Aorta (tissue), 5 donors: ENCODE results near the gene TPD52L1. TPM values are rescaled to one million over a fixed set of nuclear protein-coding genes. Genes with fewer than 3 reads are reported as not detected.

ENCODE experiments used
- ATAC-seq: fragments of 200-7000 bp; cut with Tn5 transposase; one replicate; pipeline ENCODE4 v1.9.1; 2022; ENCODE audit warnings: moderate library complexity; ENCODE audit not compliant: low FRiP score
- DNase-seq, 2 donors: peaks; one replicate each; pipeline ENCODE4 v3.0.0-alpha.2; 2020
- H3K27ac ChIP-seq, 2 donors: one replicate each; pipeline ENCODE4 v1.5.1; 2013; ENCODE audit warnings: low read length in 2 of 2, mild to moderate bottlenecking in 2 of 2, moderate library complexity in 2 of 2, control low read depth in 1 of 2, inconsistent platforms in 1 of 2, low read depth in 1 of 2
- H3K27me3 ChIP-seq, 2 donors: one replicate each; pipeline ENCODE4 v1.6.1; 2013; ENCODE audit warnings: control low read depth in 1 of 2, low read length in 1 of 2, mild to moderate bottlenecking in 1 of 2, moderate library complexity in 1 of 2; ENCODE audit not compliant: insufficient read depth in 2 of 2, control insufficient read depth in 1 of 2
- H3K36me3 ChIP-seq, 2 donors: one replicate each; pipeline ENCODE4 v1.6.1; 2013; ENCODE audit warnings: control low read depth in 1 of 2, low read length in 1 of 2, mild to moderate bottlenecking in 1 of 2; ENCODE audit not compliant: insufficient read depth in 2 of 2, control insufficient read depth in 1 of 2
- H3K4me1 ChIP-seq, 2 donors: one replicate each; pipeline ENCODE4 v1.6.1; 2013; ENCODE audit warnings: low read length in 2 of 2, control low read depth in 1 of 2, mild to moderate bottlenecking in 1 of 2, moderate library complexity in 1 of 2; ENCODE audit not compliant: insufficient read depth in 2 of 2, control insufficient read depth in 1 of 2
- H3K4me3 ChIP-seq, 2 donors: one replicate each; pipeline ENCODE4 v1.5.1; 2013; ENCODE audit warnings: low read length in 2 of 2, control low read depth in 1 of 2, mild to moderate bottlenecking in 1 of 2
- H3K9me3 ChIP-seq: one replicate; pipeline ENCODE4 v1.6.1; 2013; ENCODE audit warnings: mild to moderate bottlenecking, low read length; ENCODE audit not compliant: control insufficient read depth
- whole genome bisulfite sequencing, 2 donors: extraction: QIAGEN DNeasy Blood & Tissue Kit; methylation state at CpG; one replicate each; pipeline ENCODE4 v1.1.7; 2013; 5-methylcytosine and 5-hydroxymethylcytosine counted together
- intact Hi-C, 2 donors: fragments of 100-400 bp; cut with DNase I; formaldehyde crosslinking; loops; one replicate each; pipeline versions ENCODE4 v1.14.2 to v1.15.0; 2022
- polyA plus RNA-seq, 2 donors: library from polyadenylated mRNA; stranded (reverse); fragments of 200-250 nt; gene quantifications; one replicate each; pipeline ENCODE4 v1.2.3, GENCODE V29; 2013
- total RNA-seq, 2 donors: library from RNA; stranded (reverse); fragmentation: NEBNext Ultra II Directional; extraction: Animal tissue kit (Norgen Biotek cat#: 25700); gene quantifications; one replicate each; pipeline ENCODE4 v1.2.1, GENCODE V29; 2021
- donor health status: healthy with polysubstance abuse.
- donor health status: Bipolar disorder and iron deficiency.
- donor health status: DM: no; HTN: no; CAD: no.
- donor health status: DM: no; HTN: no; CAD: no.
- donor health status: DM: yes; HTN: yes; CAD: no.

Gene TPD52L1
- total and polyA plus RNA-seq, 4 donors = 25.5 to 78.0 (median 46.5) TPM

DNA sequence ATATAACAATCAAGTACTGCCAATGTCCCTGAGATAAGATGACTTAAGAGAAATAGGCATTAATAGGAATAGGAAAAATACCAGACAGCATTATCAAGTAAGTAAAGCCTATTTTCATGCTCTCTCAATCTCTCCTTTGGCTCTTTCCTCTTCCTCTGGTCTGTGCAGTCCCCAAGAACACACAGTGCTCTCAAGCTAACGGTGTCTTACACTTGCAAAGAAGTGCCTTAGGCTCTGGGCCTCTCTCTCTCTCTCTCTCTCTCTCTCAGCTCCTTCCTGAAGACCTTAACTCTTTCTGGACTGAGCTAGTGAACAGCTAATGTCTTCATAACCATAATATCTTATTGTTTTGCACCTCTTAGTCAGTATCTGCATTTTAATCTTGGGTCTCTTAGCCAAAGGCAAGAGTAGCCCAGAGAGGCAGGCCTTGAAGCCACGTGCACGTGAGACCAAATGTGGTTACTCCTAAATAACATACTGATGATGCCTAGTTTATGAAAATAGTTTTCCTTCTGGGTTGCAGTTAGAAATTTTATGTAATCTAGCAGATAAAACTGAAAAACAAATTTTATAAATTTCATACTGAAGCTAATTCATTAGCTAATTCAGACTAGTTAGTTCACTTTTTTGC lies 70.8 kb downstream of the TPD52L1 start:
- ATAC-seq (peak; percentile 70), DNase-seq (no peak)
- Histone ChIP-seq H3K4me1 (peaks cover 4 to 7% of the 10 kb centered on the region in 2 donors), H3K9me3 (no peaks in the 10 kb centered on the region), H3K36me3 (no peaks in the 10 kb centered on the region), H3K4me3 (no peak overlapping the region), H3K27me3 (no peaks in the 10 kb centered on the region), H3K27ac (peak overlapping the region; percentile 44 to 88)
- intact Hi-C loops = loop anchor here in 1 of 2 donors (5.0 to 10.0 kb wide), 2 partner anchors 38 to 70 kb away; partner anchors contain the start of gene TPD52L1
- 3 to 9% methylated on average over 3 of the region's 3 CpGs for whole genome bisulfite sequencing, 2 donors

DNA sequence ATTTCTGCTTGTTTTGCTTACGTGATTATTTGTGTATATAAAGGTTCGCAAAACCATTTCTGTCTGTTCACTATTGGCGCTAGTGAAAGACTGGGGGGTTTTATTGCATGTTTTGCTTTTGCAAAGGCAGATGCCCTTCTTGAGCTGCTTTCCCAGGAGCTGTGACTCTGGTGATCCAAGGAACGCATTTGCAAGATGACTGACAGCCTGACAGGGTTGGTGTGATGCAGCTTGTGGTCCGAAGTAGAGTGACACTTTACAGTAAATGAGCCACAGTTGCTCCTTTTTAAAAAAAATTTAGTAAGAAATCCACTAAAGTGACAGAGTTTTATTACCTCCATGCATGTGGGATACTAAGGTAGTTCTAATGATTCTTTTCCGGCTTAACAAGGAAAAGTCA lies 73.7 kb downstream of the TPD52L1 start:
- Histone ChIP-seq H3K4me1 (peaks cover under 1 to 5% of the 10 kb centered on the region in 2 donors), H3K4me3 (no peak overlapping the region), H3K9me3 (no peaks in the 10 kb centered on the region), H3K27ac (no peak overlapping the region), H3K36me3 (no peaks in the 10 kb centered on the region), H3K27me3 (no peaks in the 10 kb centered on the region)
- WGBS, 2 donors = 95 to 98% methylated on average over 6 of the region's 6 CpGs
- intact Hi-C loops = loop anchor here in 1 of 2 donors (10.0 kb wide), 1 partner anchor 72 kb away; the partner anchor contains the start of gene TPD52L1
- DNase-seq (no peak), ATAC-seq (no peak)

DNA sequence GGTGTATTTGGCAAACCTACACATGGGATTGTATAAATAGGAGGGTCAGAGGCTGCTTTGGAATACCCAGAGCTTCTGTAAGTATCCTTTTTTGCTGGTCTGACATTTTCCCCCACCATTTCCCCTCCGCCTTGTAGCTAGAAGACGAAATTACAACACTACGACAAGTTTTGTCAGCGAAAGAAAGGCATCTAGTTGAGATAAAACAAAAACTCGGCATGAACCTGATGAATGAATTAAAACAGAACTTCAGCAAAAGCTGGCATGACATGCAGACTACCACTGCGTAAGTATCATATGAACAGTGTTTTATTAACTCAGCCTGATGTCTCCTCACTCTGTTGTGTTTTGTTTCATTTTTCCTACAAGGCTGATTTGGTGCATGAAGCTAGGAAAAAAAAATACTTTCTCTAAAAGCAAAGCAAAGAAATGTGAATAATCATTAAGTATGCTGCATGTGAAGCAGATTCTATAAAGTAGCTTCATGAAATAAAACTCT lies 75.5 kb downstream of the TPD52L1 start:
- no peaks in the 10 kb centered on the region for H3K27me3 ChIP-seq
- peak overlapping the region; percentile 22 to 69 for H3K4me3 ChIP-seq
- H3K4me1 ChIP-seq = peaks cover 0 to 5% of the 10 kb centered on the region in 2 donors
- no peaks in the 10 kb centered on the region for H3K9me3 ChIP-seq
- H3K36me3 ChIP-seq = no peaks in the 10 kb centered on the region
- intact Hi-C loops = loop anchor here in 1 of 2 donors (10.0 kb wide), 1 partner anchor 74 kb away; the partner anchor contains the start of gene TPD52L1
- 3 to 12% methylated on average over 6 of the region's 6 CpGs for WGBS, 2 donors
- DNase-seq (no peak), ATAC-seq (no peak)
- no peak overlapping the region for H3K27ac ChIP-seq

DNA sequence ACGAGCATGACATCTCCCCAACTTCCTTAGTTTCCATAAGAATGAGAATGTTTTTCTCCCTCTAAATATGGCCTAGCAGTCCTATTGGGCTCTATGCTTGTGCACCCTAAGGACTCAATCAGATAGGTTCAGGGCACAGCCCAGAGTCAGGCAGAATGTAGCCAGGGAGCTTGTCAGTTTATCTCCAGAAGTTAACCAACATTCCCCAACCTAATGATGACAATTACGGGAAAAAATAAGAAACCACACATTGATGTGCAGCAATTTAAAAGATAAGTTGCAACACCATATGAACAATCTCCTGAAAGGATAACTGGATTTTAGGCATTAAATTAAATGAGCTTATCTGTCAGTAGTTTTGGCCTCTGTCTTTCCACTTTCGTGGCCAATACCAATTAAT lies 77.1 kb downstream of the TPD52L1 start:
- intact Hi-C loops = no loop called here
- ATAC-seq (no peak), DNase-seq (no peak)
- Histone ChIP-seq H3K4me1 (peaks cover 0 to 5% of the 10 kb centered on the region in 2 donors), H3K36me3 (no peaks in the 10 kb centered on the region), H3K27ac (no peak overlapping the region), H3K27me3 (no peaks in the 10 kb centered on the region), H3K4me3 (no peak overlapping the region), H3K9me3 (no peaks in the 10 kb centered on the region)
- WGBS, 2 donors = 94 to 95% methylated on average over 3 of the region's 3 CpGs

DNA sequence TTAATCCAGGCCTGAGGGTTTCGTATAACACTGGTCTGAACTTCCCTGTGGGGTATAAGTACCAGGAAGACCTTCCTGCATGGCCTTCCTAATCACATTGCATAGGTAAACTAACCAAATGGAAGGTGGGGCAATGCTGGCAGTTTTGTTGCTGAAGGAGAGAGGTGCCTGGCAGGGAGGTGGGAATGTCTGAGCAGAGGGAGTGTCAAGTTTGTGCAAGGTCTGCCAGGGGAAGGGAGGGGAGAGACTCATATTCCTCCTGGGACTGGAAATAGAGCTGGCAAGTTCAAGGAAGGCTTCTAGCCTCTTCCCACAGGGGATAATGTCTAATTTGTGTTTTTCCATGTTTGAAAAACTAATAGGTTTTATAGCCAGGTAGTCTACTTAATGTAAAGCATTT lies 77.6 kb downstream of the TPD52L1 start:
- peaks cover 0 to 5% of the 10 kb centered on the region in 2 donors for H3K4me1 ChIP-seq
- intact Hi-C loops = no loop called here
- no peaks in the 10 kb centered on the region for H3K36me3 ChIP-seq
- WGBS, 2 donors = 92 to 97% methylated on average over 1 of the region's 1 CpG
- H3K4me3 ChIP-seq = no peak overlapping the region
- no peaks in the 10 kb centered on the region for H3K27me3 ChIP-seq
- DNase-seq = no peak
- no peak overlapping the region for H3K27ac ChIP-seq
- ATAC-seq = no peak
- H3K9me3 ChIP-seq = no peaks in the 10 kb centered on the region

DNA sequence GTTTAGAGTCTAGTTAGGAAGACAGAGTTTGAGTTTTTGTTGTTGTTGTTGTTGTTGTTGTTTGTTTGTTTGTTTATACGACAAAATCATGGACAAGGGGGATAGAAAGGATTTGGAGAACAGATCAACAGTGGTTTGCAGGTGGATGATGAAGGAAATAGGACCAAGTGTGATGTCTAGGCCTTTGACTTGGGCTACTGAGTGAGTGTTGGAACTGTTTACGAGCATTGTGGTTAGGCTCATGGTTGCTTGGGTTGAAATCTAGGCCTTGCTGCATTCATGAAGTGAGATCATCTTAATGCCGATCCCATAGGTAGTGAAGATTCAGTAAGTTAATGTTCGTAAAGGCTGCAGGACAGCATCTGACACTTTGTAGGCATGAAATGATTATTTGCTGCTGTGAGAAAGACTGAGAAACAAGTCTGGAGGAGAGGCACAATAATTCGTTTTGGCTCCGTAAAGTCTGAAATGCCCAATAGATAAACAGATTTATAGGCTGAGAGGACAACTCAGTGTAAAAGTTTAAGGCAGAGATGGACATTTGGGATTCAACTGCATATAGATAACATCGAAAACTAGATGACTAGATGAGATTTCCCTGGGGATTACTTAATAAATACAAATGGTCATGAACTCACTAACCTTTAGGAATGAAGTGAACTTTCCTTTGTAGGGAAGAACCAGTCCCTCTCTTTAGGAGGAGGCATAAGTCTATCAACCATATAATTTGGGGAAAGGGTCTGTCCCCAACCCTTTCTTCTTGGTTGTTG lies 78.2 kb downstream of the TPD52L1 start:
- peaks cover 0 to 5% of the 10 kb centered on the region in 2 donors for H3K4me1 ChIP-seq
- no peaks in the 10 kb centered on the region for H3K9me3 ChIP-seq
- DNase-seq (no peak), ATAC-seq (no peak)
- intact Hi-C loops = no loop called here
- H3K27me3 ChIP-seq = no peaks in the 10 kb centered on the region
- no peaks in the 10 kb centered on the region for H3K36me3 ChIP-seq
- no peak overlapping the region for H3K4me3 ChIP-seq
- 93 to 94% methylated on average over 7 of the region's 7 CpGs for WGBS, 2 donors
- H3K27ac ChIP-seq = no peak overlapping the region

DNA sequence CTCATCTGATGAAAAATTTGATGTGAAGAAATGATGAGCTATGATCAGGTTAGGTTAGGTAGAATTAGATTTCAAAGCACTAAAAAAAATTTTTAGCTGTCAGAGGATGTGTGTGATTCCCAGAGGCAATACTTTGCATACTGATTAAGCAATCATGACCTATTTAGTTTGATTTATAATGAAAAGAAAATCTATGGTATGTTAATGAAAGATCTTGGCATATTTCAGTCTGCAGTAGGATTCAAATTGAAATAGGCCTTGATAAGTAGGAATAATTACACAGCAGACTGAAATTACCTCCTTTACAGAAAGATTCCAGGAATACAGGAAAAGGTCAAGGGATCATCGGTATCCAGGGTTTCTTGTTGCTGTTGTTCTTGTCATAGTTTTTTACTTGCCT lies 78.9 kb downstream of the TPD52L1 start:
- no peak overlapping the region for H3K4me3 ChIP-seq
- ATAC-seq (no peak), DNase-seq (no peak)
- H3K9me3 ChIP-seq = no peaks in the 10 kb centered on the region
- WGBS, 2 donors = 88 to 94% methylated on average over 1 of the region's 1 CpG
- H3K36me3 ChIP-seq = no peaks in the 10 kb centered on the region
- intact Hi-C loops = no loop called here
- peaks cover 0 to 5% of the 10 kb centered on the region in 2 donors for H3K4me1 ChIP-seq
- no peak overlapping the region for H3K27ac ChIP-seq
- H3K27me3 ChIP-seq = no peaks in the 10 kb centered on the region

DNA sequence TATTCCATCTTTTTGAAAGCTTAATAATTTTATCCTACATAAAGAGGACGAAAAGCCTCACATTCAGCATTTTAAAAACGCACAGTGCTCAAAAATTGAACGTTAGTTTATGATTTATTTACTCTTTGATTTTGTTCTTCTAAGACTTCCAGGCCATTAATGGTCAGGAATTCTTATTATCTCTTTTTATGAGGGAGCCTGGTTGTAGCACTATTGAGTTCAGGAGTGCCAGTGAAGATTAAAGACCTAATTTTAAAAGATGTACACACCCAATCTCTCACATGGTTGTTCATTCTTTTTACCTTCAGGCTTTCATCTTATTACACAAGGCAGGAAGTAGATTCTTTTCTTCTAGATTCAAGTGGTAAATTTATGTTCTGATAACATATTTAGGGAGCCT lies 79.6 kb downstream of the TPD52L1 start:
- no peak for ATAC-seq
- Histone ChIP-seq H3K27ac (no peak overlapping the region), H3K4me3 (no peak overlapping the region), H3K4me1 (peaks cover 0 to 5% of the 10 kb centered on the region in 2 donors), H3K27me3 (no peaks in the 10 kb centered on the region), H3K9me3 (no peaks in the 10 kb centered on the region), H3K36me3 (no peaks in the 10 kb centered on the region)
- no peak for DNase-seq
- 79% methylated on average over 3 of the region's 3 CpGs for WGBS, 2 donors
- intact Hi-C loops = no loop called here
